Measurements from ENCODE around the gene CMSS1.

The CMSS1 gene

GRCh38 chr3:99872923-99873254, 55.2 kb downstream of the CMSS1 start:
- no peak for DNase-seq (ENCODE audit: extremely low read depth, low read depth)
- TF ChIP-seq, protein P1, sequence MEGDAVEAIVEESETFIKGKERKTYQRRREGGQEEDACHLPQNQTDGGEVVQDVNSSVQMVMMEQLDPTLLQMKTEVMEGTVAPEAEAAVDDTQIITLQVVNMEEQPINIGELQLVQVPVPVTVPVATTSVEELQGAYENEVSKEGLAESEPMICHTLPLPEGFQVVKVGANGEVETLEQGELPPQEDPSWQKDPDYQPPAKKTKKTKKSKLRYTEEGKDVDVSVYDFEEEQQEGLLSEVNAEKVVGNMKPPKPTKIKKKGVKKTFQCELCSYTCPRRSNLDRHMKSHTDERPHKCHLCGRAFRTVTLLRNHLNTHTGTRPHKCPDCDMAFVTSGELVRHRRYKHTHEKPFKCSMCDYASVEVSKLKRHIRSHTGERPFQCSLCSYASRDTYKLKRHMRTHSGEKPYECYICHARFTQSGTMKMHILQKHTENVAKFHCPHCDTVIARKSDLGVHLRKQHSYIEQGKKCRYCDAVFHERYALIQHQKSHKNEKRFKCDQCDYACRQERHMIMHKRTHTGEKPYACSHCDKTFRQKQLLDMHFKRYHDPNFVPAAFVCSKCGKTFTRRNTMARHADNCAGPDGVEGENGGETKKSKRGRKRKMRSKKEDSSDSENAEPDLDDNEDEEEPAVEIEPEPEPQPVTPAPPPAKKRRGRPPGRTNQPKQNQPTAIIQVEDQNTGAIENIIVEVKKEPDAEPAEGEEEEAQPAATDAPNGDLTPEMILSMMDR (IDR thresholded peaks at IDR 0.05; ENCODE audit: low read depth, low read length) = no peak

- TF ChIP-seq, protein P1 (IDR thresholded peaks at IDR 0.05; ENCODE audit: low read depth, low read length) = no peak
- no peak for DNase-seq (ENCODE audit: extremely low read depth, low read depth)
Observed at GRCh38 chr3:99873269-99874102, 55.8 kb downstream of the CMSS1 start.

GRCh38 chr3:99874237-99875002, 56.8 kb downstream of the CMSS1 start:
- TF ChIP-seq, protein P1 (IDR thresholded peaks at IDR 0.05; ENCODE audit: low read depth, low read length) = no peak
- no peak for DNase-seq (ENCODE audit: extremely low read depth, low read depth)

DNA sequence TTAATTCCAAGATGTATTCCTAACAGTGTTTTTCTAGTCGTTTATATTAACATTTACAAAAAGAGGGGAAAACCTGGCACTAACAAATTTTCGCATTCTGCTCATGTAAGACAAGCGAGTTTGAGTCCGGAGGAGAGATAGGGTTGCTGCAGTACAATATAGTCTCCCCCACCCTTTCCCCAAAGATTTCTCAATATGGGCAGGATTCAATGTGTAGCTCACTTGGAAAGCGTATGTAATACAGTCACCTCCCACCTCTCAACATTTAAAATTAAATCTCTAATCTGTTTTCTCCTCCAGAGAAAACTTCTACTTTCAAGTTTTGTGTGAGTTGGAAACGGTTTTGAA, 57.9 kb downstream of the CMSS1 start:
- TF ChIP-seq, protein P1 (IDR thresholded peaks at IDR 0.05; ENCODE audit: low read depth, low read length) = no peak
- DNase-seq (ENCODE audit: extremely low read depth, low read depth) = no peak

DNA sequence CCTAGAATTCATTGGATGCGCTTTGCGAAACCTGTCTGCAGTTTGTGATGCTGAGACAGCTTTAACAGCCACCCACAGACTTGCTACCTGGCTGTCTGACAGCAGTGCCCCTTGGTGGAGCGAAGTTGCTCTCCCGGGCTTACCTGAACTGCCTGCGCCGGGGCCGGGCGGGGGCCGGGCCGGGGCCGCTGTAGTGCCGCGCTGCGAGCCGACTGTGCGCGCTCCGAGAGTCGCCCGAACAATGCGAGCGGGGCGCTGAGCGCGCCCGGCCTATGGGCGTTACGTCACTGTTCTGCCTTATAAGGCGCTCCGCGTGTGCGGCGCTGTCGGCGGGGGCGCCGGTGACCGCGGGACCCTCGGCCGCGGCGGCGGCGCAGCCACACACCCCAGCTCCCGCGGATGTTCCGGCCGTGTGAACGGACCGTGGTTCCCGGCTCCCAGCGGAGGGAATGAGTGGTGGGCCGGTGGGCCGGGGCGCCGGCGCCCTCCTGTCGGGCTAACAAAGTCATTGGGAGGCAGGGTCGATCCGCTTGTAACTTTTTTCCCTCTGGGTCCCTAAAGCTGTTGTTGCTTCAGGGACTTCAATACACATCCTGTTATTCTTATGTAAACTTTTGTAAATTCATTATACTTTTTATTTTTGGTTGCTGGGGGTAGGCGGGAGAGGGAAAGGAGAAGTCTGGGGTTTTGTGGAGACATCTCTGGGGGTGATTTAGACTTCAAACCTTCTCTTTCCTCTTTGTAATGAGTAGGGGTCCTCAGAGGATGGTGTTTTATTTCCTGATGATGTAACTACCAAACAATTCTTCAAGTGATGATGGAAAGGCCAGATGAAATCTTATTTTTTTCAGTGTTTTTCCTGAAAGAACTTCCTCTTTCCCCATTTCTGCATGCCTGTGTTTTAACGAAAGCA, 58.5 kb downstream of the CMSS1 start:
- no peak for DNase-seq (ENCODE audit: extremely low read depth, low read depth)

GRCh38 chr3:99877031-99877579, 59.4 kb downstream of the CMSS1 start:
- no peak for DNase-seq (ENCODE audit: extremely low read depth, low read depth)
- TF ChIP-seq, protein P1 (IDR thresholded peaks at IDR 0.05; ENCODE audit: low read depth, low read length) = no peak

More for the DNA sequence above, 58.5 kb downstream of the CMSS1 start:
- TF ChIP-seq, protein P1 (IDR thresholded peaks at IDR 0.05; ENCODE audit: low read depth, low read length) = no peak

Measured in AG09319 (cell line).